GM18519 (cell line): ENCODE results near the gene C19orf81.
"Not testable (repeated sequence)": the region's sequence is repeated elsewhere in the genome, so short reads cannot be mapped to it uniquely, and the experiment has no call there.

Experiments used
- ATAC-seq: cut with Tn5 transposase; IDR thresholded peaks from one replicate; pipeline ENCODE4 v1.9.1; 2021; ENCODE audit warnings: mild to moderate bottlenecking, moderate library complexity; ENCODE audit not compliant: unreplicated experiment, low FRiP score

Gene C19orf81

DNA sequence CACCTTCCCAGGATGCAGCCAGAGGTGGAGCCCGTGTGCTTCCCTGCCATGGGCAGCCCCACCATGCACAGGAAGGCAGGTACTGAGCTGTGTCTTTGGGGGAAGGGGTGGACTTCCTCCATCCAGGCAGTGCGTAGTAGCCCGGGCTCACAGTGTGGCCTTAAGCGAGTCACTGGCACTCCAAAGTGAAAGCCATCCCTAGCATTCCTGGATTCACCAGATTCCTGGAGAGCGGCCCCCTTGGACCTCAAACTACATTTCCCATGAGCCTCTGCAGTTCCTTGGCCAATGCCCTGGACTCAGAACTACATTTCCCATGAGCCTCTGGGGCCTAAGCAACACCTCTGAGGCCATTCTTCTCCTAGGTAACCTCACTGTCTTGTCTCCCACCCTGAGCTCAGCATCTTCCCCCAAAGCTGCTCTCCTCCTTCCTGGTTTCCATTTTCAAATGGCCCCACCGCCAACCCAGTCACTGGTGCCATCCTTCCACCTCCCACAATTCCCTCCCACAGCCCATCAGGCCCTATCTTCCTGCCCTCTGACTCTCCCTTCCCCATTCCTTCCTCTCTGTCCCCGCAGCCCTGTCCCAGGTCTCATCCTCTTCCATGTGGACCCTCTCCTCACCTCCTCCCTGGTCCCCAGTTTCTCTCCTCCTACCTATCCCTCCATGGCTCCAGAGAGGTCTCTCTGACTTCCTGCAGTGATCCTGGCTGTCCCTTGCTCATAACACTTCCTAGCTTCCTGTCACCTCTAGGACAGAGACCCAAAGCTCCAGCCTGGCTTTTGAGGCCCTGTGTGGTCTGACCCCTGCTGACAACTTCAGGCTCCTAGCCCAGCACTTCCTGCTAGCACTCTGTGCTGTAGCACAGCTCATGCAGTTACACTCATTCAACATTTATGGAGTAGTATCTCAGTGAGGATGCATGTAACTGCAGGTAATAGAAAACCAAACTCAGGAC is at the start of gene C19orf81:
Gene C19orf81, plus strand, starts transcription at position 13 of the 959 bp plus-strand sequence. Its CDS starts 0 bp downstream, at position 13.
- no peak for ATAC-seq

DNA sequence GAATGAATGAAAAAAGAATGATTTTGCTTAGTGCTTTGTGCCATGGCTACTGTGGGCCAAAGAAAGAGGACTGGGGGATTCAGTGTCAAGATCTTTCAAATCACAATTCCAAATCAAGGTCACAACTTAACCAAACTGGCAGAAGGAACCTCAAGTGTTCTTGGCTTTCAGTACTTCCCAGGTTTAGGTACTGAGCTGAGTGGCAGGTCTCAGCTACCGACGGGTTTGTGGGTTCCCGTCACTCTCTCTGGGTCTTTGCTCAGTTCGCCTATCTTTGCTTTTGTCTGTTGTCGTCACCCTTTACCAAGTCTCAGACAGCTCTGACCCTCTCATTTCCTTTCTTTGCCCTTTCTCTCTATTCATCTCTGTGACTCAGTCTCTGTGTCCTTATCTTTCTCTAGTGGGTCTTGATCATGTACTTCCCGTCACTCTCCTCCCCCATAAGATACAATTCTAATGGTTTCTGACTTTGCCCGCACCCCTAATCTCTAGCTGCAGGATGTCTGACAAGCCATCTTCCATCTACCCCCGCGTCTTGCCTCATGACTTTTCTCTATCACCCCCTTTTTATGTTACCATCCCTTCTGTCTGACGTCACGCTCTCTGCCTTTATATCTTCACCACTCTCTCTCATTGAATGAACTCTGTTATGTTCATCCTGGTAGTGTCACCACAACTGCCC is 47.7 kb upstream of the C19orf81 start:
- ATAC-seq: no peak

DNA sequence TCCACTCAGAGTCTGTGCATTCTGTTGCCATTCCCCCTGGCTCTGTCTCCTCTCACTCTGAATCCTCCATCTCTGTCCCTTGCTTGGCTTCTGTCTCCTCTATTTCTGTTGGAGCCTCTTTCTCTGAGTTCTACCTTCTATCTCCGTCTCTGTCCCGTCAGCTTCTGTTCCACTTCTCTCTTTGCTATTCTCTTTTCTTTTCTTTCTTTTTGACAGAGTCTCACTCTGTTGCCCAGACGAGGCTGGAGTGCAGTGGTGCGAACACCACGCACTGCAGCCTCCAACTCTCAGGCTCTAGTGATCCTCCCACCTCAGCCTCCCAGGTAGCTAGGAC is 47.2 kb upstream of the C19orf81 start:
- no peak for ATAC-seq

DNA sequence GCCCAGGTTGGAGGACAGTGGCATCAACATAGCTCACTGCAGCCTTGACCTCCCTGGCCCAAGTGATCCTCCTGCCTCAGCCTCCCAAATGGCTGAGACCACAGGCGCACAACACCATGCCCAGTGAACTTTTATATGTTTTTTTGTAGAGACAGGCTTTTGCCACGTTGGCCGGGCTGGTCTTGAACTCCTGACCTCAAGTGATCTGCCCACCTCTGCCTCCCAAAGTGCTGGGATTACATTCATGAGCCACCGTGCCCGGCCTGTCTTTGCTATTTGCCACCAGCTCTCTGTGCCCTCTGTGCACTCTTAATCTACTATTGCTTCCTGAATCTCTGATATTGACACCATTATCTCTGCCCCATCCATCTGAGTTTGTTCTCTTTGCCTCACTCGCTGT is 46.7 kb upstream of the C19orf81 start:
- no peak for ATAC-seq

DNA sequence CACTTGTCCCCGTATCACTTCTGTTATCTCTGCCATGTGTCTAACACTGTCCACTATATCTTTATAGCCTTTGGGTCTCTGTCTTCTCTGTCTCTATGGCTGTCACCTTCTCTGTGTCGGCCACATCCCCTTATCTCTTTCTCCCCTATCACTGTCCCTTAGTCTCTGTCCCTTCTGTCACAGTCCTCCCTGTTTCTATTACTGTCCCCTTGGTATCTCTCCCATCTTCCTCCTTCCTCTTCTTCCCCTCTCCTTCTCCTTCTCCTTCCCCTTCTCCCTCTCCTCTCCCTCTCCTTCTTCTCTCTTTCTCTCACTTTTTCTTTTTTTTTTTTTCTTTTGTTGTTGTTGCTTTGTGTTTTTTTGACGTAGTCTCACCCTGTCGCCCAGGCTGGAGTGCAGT is 46.3 kb upstream of the C19orf81 start:
- ATAC-seq: no peak

DNA sequence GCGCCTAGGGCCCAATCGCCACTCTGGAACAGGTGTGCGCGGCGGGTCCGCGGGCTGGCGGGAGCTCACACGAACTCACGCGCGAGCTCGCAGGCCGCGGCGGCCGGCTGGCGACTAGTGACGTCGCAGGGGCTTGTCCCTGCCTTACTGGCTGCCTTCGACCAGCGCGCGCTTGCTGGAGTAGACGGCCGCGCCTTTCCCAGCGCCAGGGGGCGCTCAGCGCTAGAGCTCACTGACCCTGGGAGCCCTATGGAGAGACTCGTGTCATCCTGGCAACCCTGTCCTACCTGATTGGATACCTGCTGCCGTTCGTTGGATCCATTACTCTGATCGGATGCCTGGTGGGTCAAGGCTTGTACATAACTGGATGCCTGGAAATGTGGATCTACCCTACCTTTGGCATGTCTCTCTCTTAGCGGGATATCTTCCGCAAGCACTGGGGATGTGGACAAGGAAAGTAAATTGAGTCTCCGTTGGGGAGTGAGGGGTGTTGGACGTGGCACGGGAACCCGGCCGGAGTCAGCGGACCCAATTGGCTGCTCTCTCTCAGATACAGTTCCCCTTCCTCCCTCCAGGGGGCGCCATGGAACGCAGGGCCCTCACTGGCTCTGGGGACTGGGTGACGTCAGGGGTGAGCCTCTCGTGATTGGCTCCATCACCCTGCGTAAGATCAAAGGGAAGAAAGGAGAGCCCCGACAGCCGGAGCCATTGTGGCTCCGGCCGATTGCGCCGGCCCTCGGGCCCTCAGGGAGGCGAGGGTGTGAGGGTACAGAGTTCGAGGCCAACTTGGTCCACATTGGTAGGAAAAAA is 44.8 kb upstream of the C19orf81 start:
- not testable (repeated sequence) for ATAC-seq

DNA sequence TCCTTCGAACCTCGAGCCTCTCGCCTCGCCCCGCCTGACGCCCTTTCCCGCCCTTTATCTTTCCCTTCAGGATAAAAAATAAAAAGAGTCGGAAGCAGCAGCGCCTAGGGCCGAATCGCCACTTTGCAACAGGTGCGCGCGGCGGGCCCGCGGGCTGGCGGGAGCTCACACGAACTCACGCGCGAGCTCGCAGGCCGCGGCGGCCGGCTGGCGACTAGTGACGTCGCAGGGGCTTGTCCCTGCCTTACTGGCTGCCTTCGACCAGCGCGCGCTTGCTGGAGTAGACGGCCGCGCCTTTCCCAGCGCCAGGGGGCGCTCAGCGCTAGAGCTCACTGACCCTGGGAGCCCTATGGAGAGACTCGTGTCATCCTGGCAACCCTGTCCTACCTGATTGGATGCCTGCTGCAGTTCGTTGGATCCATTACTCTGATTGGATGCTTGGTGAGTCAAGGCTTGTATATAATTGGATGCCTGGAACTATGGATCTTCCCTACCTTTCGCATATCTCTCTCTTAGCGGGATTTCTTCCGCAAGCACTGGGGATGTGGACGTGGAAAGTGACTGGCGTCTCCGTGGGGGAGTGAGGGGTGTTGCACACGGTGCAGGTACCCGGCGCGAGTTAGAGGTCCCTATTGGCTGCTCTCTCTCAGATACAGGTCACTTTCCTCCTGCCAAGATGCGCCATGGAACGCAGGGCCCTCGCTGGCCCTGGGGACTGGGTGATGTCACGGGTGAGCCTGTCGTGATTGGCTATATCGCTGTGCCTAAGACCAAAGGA is 43.0 kb upstream of the C19orf81 start:
- ATAC-seq: not testable (repeated sequence)

DNA sequence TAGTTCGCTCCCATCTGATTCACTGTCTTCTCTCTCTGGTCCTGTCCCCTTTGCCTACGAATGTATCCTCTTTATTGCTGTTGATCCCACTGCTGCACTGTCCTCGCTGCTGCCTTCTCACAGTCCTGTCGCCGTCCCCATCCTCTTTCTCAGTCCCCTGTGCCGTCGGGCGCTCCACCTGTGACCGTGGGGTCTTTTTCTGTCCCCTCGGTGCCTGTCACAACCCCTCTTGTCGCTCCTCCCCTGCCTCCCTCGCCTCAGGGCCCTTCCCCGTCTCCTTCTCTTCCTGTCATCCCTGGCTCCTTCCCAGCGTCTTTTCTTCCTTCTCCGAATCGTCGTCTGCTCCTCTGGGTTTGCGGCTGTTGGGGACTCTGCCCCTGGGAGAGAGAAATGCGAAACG is 41.9 kb upstream of the C19orf81 start:
- ATAC-seq: no peak

DNA sequence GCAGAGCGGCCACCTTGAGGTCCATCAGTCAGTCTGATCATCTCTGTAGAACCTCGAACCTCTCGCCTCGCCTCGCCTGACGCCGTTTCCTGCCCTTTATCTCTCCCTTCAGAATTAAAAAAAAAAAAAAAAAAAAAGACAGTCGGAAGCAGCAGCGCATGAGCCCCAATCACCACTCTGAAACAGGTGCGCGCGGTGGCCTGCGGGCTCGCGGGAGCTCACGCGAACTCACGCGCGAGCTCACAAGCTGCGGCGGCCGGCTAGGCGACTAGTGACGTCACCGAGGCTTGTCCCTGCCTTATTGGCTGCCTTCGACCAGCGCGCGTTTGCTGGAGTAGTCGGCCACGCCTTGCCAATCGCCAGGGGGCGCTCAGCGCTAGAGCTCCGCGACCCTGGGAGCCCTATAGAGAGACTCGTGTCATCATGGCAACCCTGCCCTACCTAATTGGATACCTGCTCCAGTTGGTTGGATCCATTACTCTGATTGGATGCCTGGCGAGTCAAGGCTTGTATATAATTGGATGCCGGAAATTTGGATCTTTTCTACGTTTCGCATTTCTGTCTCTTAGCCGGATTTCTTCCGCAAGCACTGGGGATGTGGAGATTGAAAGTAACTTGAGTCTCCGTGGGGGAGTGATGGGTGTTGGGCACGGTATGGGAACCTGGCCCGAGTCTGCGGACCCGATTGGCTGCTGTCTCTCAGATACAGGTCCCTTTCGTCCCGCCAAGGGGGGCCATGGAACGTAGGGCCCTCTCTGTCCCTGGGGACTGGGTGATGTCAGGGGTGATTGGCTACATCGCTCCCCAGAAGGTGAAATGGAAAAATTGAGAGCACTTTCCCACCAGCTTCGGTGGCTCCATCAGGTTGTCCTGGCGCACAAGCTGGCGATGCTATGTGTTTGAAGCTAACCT is 41.1 kb upstream of the C19orf81 start:
- ATAC-seq: peak; percentile 59

DNA sequence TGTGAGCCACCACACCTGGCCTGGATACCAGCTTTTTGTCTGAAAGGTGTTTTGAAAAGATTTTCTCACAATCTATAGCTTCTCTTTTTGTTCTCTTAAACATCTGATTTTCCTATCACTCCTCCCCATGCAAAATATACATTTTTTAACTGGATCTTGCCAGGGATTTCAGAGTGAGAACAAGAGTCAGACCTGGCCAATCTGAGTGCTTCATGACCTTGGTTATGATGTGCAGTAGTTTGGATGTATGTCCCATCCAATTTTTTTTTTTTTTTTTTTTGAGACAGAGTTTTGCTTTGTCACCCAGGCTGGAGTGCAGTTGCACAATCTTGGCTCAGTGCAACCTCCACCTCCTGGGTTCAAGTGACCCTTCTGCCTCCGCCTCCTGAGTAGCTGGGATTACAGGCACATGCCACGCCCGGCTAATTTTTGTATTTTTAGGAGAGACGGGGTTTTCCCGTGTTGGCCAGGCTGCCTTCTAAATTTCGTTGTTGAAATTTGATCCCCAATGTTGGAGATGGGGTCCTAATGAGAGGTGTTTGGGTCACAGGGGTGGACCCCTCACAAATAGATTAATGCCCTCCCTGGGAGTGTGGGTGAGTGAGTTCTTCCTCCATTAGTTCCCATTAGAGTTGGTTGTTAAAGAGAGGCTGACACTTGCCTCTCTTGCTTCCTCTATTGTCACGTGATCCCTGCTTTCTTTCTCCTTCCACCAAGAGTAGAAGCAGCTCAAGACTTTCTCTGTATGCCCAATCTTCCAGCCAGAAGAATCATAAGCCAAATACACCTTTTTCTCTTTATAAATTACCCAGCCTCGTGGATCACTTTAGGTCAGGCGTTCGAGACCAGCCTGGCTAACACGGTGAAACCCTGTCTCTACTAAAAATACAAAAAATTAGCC is 36.5 kb upstream of the C19orf81 start:
- not testable (repeated sequence) for ATAC-seq

DNA sequence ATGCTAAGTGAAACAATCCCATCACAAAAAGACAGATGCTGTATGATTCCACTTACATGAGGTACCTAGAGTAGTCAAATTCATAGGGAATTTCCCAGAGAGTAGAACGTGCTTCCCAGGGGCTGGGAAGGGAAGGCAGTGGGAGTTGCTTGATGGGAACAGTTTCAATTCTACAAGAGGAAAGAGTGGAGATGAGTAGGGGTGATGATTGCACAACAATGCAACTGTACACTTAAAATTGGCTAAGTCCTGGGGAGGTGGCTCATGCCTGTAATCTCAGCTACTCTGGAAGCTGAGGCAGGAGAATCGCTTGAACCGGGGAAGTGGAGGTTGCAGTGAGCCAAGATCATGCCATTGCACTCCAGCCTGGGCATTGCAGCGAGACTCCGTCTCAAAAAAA is 30.9 kb upstream of the C19orf81 start:
- not testable (repeated sequence) for ATAC-seq

DNA sequence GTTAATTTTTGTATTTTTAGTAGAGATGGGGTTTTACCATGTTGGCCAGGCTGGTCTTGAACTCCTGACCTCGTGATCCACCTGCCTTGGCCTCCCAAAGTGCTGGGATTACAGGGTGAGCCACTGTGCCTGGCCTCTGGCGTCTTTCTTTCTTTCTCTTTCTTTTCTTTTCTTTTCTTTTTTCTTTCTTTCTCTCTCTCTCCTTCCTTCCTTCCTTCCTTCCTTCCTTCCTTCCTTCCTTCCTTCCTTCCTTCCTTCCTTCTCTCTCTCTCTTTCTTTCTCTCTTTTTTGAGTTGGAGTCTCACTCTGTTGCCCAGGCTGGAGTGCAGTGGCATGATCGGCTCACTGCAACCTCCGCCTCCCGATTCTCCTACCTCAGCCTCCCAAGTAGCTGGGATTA is 30.1 kb upstream of the C19orf81 start:
- not testable (repeated sequence) for ATAC-seq

DNA sequence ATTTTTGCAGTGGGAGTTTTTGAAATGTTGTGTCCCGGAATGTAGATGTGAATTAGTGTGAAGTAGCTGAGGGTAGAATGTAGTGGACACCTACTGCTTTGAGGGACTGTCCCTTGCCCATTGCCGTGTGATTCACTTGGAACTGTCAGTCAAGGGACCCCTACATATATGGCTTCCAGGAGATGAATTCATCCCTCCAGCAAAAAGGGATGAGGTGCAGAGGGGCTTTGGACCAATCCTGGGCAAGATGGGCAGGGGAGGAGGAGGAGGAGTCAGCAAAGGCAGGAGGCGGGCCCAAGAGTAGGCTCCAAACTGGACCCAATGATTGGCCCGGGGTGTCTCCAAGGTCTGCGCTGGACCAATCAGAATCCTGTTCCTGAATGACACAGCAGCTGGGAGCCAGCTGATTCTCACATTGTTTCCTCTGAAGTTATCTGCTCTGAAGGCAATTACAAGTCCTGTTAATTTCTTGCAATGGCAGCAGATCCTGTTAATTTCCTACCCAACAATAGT is 28.8 kb upstream of the C19orf81 start:
- ATAC-seq: not testable (repeated sequence)

DNA sequence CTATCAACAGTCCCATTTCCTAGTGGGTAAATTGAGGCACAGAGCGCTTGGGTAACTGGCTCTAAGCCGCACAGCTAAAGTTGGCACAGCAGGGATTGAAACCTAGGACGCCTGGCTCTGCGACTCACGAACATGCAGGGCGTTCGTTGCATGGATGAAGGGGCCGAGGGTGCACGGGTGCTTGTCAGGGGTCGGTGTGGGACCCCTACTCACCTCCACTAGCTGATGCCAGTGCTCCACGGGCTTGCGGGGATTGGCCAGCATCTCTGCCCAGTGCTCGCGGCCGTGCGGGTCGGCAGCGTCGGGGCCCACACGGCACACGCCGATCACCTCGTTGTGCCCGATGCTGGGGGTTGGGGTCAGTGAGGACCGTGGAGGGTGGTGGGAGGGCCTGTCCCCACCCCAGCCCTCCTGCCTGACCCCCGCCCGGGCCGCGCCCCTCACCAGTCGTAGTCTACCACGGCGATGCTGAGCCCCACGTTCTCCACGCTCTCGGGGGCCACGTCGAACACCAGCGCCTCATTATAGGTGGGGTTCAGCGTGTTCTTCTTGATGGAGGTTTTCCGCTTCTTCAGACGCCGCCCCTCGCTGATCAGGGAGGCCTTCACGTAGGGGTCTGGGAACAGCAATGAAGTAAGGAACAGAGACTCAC is 24.2 kb upstream of the C19orf81 start:
- no peak for ATAC-seq

DNA sequence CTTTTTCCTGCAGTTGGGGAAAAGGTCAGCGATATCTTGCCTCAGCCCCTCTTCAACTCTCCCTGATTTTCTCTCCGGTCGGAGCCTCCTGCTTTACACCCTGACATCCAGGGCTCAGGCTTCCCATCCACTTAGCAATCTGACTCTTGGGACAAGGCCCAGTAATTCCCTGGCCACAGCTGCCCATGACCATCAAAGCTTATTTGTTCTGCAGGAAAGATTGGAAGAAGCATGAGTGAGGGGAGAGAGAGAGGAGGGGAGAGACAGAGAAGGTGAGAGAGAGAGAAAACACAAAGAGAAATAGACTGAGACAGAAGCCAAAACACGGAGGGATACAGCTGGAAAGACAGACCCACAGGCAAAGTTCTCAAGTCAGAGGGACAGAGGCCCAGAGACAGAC is 23.2 kb upstream of the C19orf81 start:
- no peak for ATAC-seq

DNA sequence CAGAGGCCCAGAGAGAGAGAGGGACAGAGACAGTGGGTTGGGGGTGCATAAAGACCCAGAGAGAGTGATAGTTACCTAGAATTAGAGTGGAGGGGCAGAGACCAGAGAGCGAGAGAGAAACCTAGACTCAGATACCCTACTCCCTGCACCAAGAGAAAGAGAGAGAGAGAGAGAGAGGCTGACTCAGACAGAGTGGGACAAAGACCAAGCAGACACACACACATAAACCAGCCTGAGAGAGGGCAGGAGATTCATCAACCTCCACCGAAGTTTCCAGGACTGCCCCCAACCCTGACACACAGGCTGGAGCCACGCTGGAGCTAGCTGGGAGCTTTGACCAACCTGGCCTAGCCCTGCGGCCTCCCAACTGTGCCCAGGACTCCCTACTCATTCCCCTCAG is 22.4 kb upstream of the C19orf81 start:
- ATAC-seq: no peak

DNA sequence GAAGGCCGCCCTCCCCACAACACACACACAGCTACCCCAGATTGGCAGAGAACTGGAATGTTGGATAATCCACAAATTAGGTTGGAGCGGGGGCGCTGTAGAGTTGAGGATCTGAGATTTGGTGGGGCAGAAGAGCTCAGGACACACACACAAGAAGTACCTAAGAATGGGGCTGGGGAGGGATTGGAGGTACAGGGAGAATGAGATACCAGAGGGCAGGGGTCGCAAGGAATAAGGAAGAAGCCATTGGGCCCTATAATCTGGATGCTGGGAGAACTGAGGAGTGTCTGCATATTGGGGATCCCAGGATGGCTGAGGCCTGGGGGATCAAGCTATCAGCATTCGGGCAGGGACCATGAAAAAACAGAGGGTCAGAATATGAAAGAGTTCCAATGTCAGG is 21.1 kb upstream of the C19orf81 start:
- no peak for ATAC-seq
